ENCODE data around the gene LCN2.
"Not testable (repeated sequence)": the region's sequence is repeated elsewhere in the genome, so short reads cannot be mapped to it uniquely, and the experiment has no call there.

DNA sequence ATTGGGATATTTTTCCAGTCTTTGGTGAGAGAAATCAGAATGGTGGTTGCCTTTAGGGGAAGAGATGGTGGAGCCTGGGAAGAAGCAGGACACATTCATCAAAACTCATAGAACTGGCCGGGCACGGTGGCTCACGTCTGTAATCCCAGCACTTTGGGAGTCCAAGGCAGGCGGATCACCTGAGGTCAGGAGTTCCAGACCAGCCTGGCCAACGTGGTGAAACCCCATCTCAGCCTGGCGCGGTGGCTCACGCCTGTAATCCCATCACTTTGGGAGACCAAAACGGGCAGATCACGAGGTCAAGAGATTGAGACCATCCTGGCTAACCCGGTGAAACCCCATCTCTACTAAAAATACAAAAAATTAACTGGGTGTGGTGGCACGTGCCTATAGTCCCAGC is 37.5 kb upstream of the LCN2 start:
- not testable (repeated sequence) for TF ChIP-seq POLR2A (IDR thresholded peaks at IDR 0.05)
- TF ChIP-seq, protein P1, sequence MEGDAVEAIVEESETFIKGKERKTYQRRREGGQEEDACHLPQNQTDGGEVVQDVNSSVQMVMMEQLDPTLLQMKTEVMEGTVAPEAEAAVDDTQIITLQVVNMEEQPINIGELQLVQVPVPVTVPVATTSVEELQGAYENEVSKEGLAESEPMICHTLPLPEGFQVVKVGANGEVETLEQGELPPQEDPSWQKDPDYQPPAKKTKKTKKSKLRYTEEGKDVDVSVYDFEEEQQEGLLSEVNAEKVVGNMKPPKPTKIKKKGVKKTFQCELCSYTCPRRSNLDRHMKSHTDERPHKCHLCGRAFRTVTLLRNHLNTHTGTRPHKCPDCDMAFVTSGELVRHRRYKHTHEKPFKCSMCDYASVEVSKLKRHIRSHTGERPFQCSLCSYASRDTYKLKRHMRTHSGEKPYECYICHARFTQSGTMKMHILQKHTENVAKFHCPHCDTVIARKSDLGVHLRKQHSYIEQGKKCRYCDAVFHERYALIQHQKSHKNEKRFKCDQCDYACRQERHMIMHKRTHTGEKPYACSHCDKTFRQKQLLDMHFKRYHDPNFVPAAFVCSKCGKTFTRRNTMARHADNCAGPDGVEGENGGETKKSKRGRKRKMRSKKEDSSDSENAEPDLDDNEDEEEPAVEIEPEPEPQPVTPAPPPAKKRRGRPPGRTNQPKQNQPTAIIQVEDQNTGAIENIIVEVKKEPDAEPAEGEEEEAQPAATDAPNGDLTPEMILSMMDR (IDR thresholded peaks at IDR 0.05), result not testable (repeated sequence)
